Measurements from ENCODE around the gene TLDC2.

GRCh38 chr20:36936341-36936740 is 60.4 kb downstream of the TLDC2 start:
- TF ChIP-seq CTCF (IDR thresholded peaks at IDR 0.05; ENCODE audit: poor library complexity) = no peak
- TF ChIP-seq EZH2 (IDR thresholded peaks at IDR 0.05; ENCODE audit: borderline replicate concordance) = no peak

Measured in hepatocyte (in vitro differentiated cells).